Hepatocyte (in vitro differentiated cells): ENCODE measurements around the gene PDE4D. TPM values are rescaled to one million over a fixed set of nuclear protein-coding genes. Genes with fewer than 3 reads are reported as not detected.

Experiments used
- DNase-seq: peaks from one replicate; pipeline ENCODE4 v3.0.0-alpha.2; 2016; ENCODE audit warnings: low spot score
- H2AFZ ChIP-seq: fragments of 200-600 bp; sonication (generic); 2 replicates; pipeline ENCODE4 v1.6.0; 2016; ENCODE audit warnings: antibody characterized with exemption, mild to moderate bottlenecking
- H3K27ac ChIP-seq: fragments of 200-600 bp; sonication (generic); 2 replicates; pipeline ENCODE4 v1.5.1; 2016; ENCODE audit warnings: mild to moderate bottlenecking
- H3K27me3 ChIP-seq: fragments of 200-600 bp; sonication (generic); 2 replicates; pipeline ENCODE4 v1.6.1; 2016
- H3K36me3 ChIP-seq: fragments of 200-600 bp; sonication (generic); replicated peaks from 2 replicates; pipeline ENCODE4 v1.5.1; 2016; ENCODE audit warnings: low read depth; ENCODE audit not compliant: insufficient read depth
- H3K4me1 ChIP-seq: fragments of 200-600 bp; sonication (generic); 2 replicates; pipeline ENCODE4 v1.5.1; 2016; ENCODE audit warnings: mild to moderate bottlenecking, moderate library complexity; ENCODE audit not compliant: insufficient read depth
- H3K4me2 ChIP-seq: fragments of 200-600 bp; sonication (generic); 2 replicates; pipeline ENCODE4 v1.6.0; 2016
- H3K4me3 ChIP-seq: fragments of 200-600 bp; sonication (generic); 2 replicates; pipeline ENCODE4 v1.5.1; 2016; ENCODE audit warnings: mild to moderate bottlenecking
- H3K79me2 ChIP-seq: fragments of 200-600 bp; sonication (generic); 2 replicates; pipeline ENCODE4 v1.6.0; 2017; ENCODE audit warnings: mild to moderate bottlenecking
- H3K9me2 ChIP-seq: fragments of 200-600 bp; sonication (generic); replicated peaks from 2 replicates; pipeline ENCODE4 v1.6.0; 2017; ENCODE audit warnings: mild to moderate bottlenecking; ENCODE audit not compliant: insufficient read depth
- H3K9me3 ChIP-seq: fragments of 200-600 bp; sonication (generic); 2 replicates; pipeline ENCODE4 v1.5.1; 2016; ENCODE audit warnings: low read depth, mild to moderate bottlenecking
- H4K20me1 ChIP-seq: fragments of 200-600 bp; sonication (generic); 2 replicates; pipeline ENCODE4 v1.6.0; 2016; ENCODE audit warnings: mild to moderate bottlenecking; ENCODE audit not compliant: insufficient read depth, poor library complexity, severe bottlenecking
- CTCF ChIP-seq: fragments of 200-600 bp; sonication (generic); IDR thresholded peaks from 2 replicates; pipeline ENCODE4 v1.5.1; 2016; ENCODE audit warnings: antibody characterized with exemption, mild to moderate bottlenecking; ENCODE audit not compliant: poor library complexity
- EZH2 ChIP-seq: fragments of 200-600 bp; sonication (generic); IDR thresholded peaks from 2 replicates; pipeline ENCODE4 v1.6.1; 2016; ENCODE audit warnings: antibody characterized with exemption, mild to moderate bottlenecking, borderline replicate concordance
- EZH2phosphoT487 ChIP-seq: fragments of 200-600 bp; sonication (generic); IDR thresholded peaks from one replicate; pipeline ENCODE4 v1.6.1; 2018; ENCODE audit warnings: antibody characterized with exemption, mild to moderate bottlenecking, low read depth, moderate library complexity; ENCODE audit not compliant: unreplicated experiment, severe bottlenecking
- WGBS: methylation state at CpG from one replicate; pipeline ENCODE4 v1.1.6; 2016; ENCODE audit warnings: low lambda C conversion rate; ENCODE audit errors: missing lambda C conversion rate; 5-methylcytosine and 5-hydroxymethylcytosine counted together
- polyA plus RNA-seq: library from polyadenylated mRNA; unstranded; fragments of >200 nt; fragmentation: Nextera tagmentation; extraction: Ambion mirVana; gene quantifications from 2 replicates; pipeline ENCODE4 v1.2.1, GENCODE V29; 2016
- total RNA-seq: library from RNA; depleted of rRNA; stranded (reverse); fragments of >200 nt; gene quantifications from 2 replicates; pipeline ENCODE4 v1.2.3, GENCODE V29; 2014

Gene PDE4D
- total and polyA plus RNA-seq, 2 experiments from 2014 or later, result 14.5 to 45.2 TPM

- no peaks in the 10 kb centered on the region for H3K9me2 ChIP-seq
- H4K20me1 ChIP-seq, result no peaks in the 10 kb centered on the region
- TF ChIP-seq EZH2phosphoT487, result no peak
- peak; percentile 58 for DNase-seq
- 33% methylated on average over 5 of the region's 5 CpGs for WGBS
- peak overlapping the region; percentile 80 for H3K27ac ChIP-seq
- peak overlapping the region; percentile 63 for H3K4me2 ChIP-seq
- H3K9me3 ChIP-seq, result no peaks in the 10 kb centered on the region
- peaks cover 32% of the 10 kb centered on the region for H3K4me1 ChIP-seq
- H2AFZ ChIP-seq, result no peak overlapping the region
- no peaks in the 10 kb centered on the region for H3K36me3 ChIP-seq
- H3K27me3 ChIP-seq, result no peaks in the 10 kb centered on the region
- no peak overlapping the region for H3K4me3 ChIP-seq
- H3K79me2 ChIP-seq, result no peaks in the 10 kb centered on the region
These were observed 535.3 kb downstream of the PDE4D start for GRCh38 chr5:59358005-59358861.

GRCh38 chr5:59357381-59357977 lies 536.0 kb downstream of the PDE4D start:
- peak overlapping the region; percentile 63 for H3K4me2 ChIP-seq
- DNase-seq, result peak; percentile 27

GRCh38 chr5:59356813-59357380 lies 536.6 kb downstream of the PDE4D start:
- H4K20me1 ChIP-seq, result no peaks in the 10 kb centered on the region
- H3K27me3 ChIP-seq, result no peaks in the 10 kb centered on the region
- no peaks in the 10 kb centered on the region for H3K9me2 ChIP-seq
- H3K4me2 ChIP-seq, result peak overlapping the region; percentile 63
- TF ChIP-seq EZH2phosphoT487, result no peak
- no peak for TF ChIP-seq CTCF
- TF ChIP-seq EZH2, result no peak
- H3K4me3 ChIP-seq, result no peak overlapping the region
- H2AFZ ChIP-seq, result peak overlapping the region; percentile 27
- DNase-seq, result peak; percentile 35
- H3K27ac ChIP-seq, result peak overlapping the region; percentile 80
- no peaks in the 10 kb centered on the region for H3K9me3 ChIP-seq
- WGBS, result 22% methylated on average over 12 of the region's 12 CpGs
- no peaks in the 10 kb centered on the region for H3K79me2 ChIP-seq
- peaks cover 32% of the 10 kb centered on the region for H3K4me1 ChIP-seq
- H3K36me3 ChIP-seq, result no peaks in the 10 kb centered on the region

More at GRCh38 chr5:59357381-59357977, 536.0 kb downstream of the PDE4D start:
- Histone ChIP-seq H3K4me3 (no peak overlapping the region), H3K4me1 (peaks cover 32% of the 10 kb centered on the region), H3K27me3 (no peaks in the 10 kb centered on the region), H2AFZ (no peak overlapping the region), H3K9me2 (no peaks in the 10 kb centered on the region), H3K9me3 (no peaks in the 10 kb centered on the region), H3K36me3 (no peaks in the 10 kb centered on the region), H4K20me1 (no peaks in the 10 kb centered on the region), H3K27ac (peak overlapping the region; percentile 80), H3K79me2 (no peaks in the 10 kb centered on the region)
- 15% methylated on average over 8 of the region's 8 CpGs for WGBS
- TF ChIP-seq CTCF (no peak), EZH2phosphoT487 (no peak), EZH2 (no peak)

- H3K4me2 ChIP-seq, result no peak overlapping the region
- no peaks in the 10 kb centered on the region for H4K20me1 ChIP-seq
- 57% methylated on average over 1 of the region's 1 CpG for WGBS
- no peak overlapping the region for H2AFZ ChIP-seq
- no peaks in the 10 kb centered on the region for H3K36me3 ChIP-seq
- no peaks in the 10 kb centered on the region for H3K9me2 ChIP-seq
- H3K27ac ChIP-seq, result no peak overlapping the region
- DNase-seq, result no peak
- H3K9me3 ChIP-seq, result no peaks in the 10 kb centered on the region
- H3K4me1 ChIP-seq, result peaks cover 32% of the 10 kb centered on the region
- H3K4me3 ChIP-seq, result no peak overlapping the region
- H3K27me3 ChIP-seq, result no peaks in the 10 kb centered on the region
- no peak for TF ChIP-seq EZH2
- no peak for TF ChIP-seq EZH2phosphoT487
- no peak for TF ChIP-seq CTCF
- no peaks in the 10 kb centered on the region for H3K79me2 ChIP-seq
These were observed 538.7 kb downstream of the PDE4D start for GRCh38 chr5:59354811-59355210.
